HG02981 (cell line): ENCODE data around the gene DDN.
A peak's percentile ranks its signal among the peaks of the same experiment; 100 is the strongest.

Source experiments
- ATAC-seq: cut with Tn5 transposase; IDR thresholded peaks from one replicate; pipeline ENCODE4 v1.9.1; 2021; ENCODE audit warnings: mild to moderate bottlenecking, moderate library complexity; ENCODE audit not compliant: unreplicated experiment

DDN gene

DNA sequence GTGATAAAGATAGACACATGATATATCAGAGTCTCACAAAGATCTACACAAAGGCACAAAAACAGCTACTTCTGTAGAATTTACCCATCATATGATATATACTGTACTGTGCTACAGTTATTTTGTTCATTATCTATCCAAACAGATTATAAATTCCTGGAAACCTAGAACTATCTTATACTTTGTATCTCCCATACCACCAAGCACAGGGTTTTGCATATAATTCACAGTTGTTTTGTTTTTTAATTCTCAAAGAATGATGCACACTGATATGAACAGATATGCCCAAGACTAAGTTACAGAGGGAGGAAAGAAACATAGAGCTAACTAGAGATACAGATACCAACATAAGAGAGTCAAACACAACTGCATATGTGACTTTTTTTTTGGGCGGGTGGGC lies 16.0 kb upstream of the DDN start:
- no peak for ATAC-seq

GRCh38 chr12:49014547-49014946 lies 15.4 kb upstream of the DDN start:
- ATAC-seq = no peak

- ATAC-seq = no peak
Measured at GRCh38 chr12:49013428-49013827, 14.3 kb upstream of the DDN start.

DNA sequence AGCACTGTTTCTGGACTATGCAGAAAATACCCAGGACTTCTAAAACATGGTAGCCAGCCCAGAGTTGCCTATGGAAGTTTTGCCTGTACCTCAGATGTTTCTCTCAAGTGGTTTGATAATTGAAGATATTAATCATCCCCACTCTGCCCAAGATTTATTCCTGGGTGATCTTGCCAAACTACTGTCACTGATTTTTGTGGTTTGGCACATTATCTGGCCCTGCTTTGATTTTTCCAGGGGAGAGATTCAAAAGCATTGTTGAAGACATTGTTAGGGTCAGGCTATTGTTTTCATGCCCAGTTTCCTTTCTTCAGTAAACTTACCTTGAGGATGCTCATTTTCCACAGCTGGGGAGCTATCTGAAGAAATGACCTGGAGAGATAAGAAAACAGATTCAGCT lies 13.6 kb upstream of the DDN start:
- no peak for ATAC-seq

DNA sequence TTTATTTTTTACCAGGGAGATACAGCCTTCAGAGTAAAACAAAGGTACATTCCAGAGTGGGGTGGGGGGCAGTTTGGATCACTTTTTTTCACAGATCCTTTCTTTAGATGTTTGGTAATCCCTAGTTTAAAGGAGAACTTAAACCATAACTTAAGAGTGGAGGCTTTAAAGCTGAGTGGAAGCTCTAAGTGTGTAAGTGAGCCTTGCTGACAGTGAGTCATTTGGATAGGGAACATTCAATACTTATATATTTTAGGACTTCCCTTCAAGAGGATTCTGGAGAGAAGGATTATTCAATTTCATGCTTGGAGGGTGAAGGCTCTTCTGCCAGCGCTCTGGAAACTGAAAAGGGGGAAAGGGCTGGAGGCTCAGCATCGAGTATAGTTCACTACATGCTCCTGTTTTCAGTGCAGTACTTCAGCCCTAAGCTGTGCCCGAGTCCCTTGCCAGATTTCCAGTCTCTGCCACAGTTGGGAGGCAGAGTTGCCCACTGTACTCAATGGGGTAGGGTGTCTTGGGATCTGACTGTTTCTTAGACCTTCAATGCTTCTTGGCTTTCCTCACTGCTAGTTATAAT lies 11.0 kb upstream of the DDN start:
- ATAC-seq = no peak

GRCh38 chr12:49008943-49009342 lies 9.8 kb upstream of the DDN start:
- ATAC-seq = no peak

DNA sequence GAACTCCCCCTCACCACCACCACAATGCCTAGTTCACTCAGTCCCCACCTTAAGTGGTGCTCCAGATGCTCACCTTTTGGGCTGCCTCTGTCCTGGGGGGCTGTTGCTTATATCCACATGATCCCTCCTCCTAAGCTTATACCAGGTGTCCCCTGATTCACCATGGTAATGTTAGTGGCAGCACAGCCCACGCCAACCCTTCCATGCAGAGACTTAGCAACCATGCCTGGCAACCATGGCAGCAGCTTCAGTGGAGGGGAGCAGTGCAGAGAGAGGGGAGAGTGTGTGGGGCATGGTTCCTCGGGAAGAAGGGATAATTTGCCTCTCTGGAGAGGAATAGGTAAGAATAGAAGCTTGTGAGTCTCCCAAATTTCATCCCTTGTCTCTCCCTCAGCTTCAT lies 1.2 kb upstream of the DDN start:
- ATAC-seq = no peak

- no peak for ATAC-seq
Measured at GRCh38 chr12:48998497-48999353, 450 bp downstream of the DDN start.

- no peak for ATAC-seq
Measured at GRCh38 chr12:48997719-48998496, 1.3 kb downstream of the DDN start.

- ATAC-seq = no peak
Measured at GRCh38 chr12:48996794-48997718, 2.1 kb downstream of the DDN start.

DNA sequence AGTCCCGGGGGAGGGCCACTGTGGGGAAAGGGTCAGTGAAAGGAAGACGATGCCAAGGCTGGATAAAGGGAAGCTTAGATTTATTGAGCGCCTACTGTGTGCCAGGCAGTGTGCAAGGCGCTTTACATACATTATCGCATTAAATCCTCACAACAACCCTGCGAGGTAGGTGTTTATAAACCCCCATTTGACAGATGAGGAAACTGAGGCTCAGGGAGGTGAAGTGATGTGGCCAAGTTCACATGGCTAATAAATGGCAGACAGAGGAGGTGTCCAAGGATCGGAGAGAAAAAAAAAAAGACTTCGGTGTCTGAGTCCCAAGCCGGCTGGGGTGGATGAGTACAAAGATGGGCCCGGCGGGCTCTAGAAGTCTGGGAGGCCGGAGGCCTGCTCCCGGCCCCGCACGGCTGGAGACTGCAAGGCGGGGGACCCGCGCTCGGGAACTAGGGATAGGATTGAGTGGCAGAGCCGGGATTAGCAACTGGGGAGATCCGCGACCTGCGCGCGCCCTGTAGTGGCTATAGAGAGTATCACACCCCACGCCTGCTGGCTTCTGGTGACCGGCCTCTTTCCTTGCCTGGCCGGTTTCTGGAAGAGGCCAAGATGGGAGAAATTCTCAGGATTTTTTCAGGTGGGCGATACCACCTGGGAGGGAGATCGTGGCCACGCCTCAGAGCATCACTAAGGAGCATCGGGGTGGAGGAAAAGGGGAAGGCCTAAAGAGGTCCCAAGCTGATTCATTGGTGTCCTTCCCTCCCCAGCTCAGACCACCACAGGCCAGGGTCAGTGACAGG lies 3.9 kb downstream of the DDN start:
- ATAC-seq = no peak

DNA sequence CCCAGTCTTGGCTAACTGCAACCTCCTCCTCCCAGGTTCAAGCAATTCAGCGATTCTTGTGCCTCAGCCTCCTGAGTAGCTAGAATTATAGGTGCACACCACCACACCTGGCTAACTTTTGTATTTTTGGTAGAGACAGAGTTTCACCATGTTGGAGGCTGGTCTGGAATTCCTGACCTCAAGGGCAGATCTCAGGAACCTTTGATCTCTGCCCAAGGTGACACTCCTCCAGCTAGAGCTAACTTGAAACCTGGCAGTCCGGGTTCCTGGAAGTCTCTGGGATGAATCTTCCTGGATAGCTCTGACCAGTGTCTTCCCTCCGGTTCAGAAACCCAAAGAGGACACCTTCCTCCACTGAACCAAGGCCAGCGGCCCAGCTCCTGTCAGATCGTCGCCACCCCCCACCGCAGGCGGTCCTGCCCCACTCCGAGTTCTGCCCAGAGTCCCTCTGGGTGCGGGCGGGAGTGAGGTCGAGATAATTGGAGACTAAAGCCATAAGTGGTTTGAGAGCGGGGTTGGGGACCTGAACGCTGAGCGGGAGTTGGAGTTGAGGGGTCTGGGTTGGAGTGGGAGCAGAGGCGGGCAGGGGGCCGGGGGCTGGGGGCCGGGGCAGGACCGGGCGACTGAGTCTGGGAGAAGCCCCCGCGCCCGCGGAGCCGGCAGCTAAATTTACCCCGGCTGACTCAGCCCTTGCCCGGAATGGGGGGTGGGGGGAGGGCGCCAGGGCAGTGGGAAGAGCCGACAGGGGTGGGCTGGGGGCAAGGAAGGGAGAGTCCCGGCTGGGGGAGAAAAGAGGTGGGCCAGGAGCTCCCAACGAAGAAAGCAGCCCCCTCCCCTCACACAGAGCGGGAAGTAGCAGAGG lies 4.7 kb downstream of the DDN start:
- no peak for ATAC-seq

DNA sequence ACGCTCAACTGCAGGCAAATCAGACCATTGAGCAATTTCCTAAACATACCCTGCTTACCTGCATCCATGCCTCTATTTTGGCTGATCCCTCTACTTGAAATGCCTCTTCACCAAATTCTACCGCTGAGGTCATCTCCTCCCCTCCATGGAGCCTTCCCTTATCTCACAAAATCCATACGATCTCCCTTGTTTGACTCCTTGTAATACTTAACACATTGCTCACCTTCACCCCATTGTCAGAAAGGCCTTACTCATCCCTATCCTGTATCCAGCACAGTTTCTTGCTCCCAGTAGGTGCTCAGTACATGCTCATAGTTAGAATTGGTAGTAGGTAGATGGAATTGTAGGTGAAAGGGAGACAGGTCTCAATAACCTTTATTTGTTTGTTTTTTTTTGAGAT lies 5.4 kb downstream of the DDN start:
- no peak for ATAC-seq

DNA sequence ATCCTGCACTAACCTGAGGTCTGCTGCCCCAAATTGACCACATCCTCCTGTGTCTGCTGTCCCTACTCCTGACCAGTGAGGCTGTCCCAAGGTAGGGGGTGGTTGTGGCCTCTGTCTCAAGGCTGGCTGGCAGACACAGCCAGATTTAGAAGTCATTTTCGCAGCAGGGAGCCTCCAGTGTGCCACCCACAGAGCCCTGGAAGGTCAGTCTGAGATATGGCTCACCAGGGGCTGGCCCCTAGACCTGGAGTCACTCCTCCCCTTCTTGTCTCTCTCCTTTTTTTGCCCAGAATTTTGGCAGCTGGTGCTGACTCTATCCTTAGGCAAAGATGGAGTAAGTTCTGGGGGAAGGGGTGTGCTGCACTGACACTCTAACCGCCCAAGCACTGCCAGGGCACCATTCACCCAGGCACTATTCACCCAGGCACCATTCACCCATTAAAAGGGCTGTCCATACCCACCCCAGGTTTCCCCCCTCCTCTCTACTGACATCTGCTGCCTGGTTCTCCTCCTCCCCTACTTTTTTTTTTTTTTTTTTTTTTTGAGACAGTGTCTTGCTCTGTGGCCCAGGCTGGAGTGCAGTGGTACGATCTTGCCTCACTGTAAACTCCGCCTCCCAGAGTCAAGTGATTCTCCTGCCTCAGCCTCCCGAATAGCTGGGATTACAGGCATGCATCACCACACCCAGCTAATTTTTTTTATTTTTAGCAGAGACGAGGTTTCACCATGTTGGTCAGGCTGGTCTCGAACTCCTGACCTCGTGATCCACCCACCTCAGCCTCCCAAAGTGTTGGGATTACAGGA lies 7.7 kb downstream of the DDN start:
- no peak for ATAC-seq

- no peak for ATAC-seq
Measured at GRCh38 chr12:48990552-48990951, 8.6 kb downstream of the DDN start.

DNA sequence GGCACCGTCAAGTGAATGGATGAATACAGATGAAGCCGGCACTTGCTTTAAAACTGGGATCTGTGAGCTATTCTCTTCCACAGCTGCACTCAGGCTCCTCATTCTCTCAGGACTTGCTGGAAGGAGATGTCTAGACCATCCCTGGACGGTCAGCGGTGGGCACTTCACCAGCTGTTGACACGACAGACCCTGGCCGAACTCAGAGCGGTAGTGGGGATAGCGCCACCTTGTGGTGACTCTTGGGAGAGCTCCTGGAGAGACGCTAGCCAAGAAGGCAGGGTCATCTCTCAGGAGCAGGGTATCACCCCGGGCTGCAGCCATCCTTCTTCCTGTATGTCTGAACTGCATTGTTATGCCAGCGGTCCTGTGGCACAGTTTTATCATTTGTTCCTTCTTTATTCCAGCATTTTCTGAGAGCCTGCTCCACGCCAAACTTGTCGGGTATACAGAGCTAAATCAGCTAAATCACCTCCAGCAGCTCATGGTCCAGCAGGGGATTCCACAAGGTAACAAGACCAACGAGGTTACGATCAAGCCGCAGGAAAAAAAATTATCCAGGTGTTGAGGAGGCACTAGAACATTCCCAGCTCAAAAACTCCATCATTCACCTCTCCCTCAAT lies 11.0 kb downstream of the DDN start:
- ATAC-seq = peak; percentile 49

- no peak for ATAC-seq
Measured at GRCh38 chr12:48986720-48987291, 12.4 kb downstream of the DDN start.
